ENCODE data around the gene RIMBP2.

GRCh38 chr12:130569521-130569920 lies 146.6 kb downstream of the RIMBP2 start:
- TF ChIP-seq CTCF (IDR thresholded peaks at IDR 0.05) (no peak), POLR2A (IDR thresholded peaks at IDR 0.05) (no peak)
